Gastroesophageal sphincter (tissue), 2 donors: ENCODE measurements around the gene ZNF516.

ENCODE experiments used
- EP300 ChIP-seq: sonication (generic); formaldehyde crosslinking; IDR thresholded peaks from one replicate; pipeline ENCODE4 v1.6.1; 2017; ENCODE audit warnings: antibody characterized with exemption, mild to moderate bottlenecking
- POLR2AphosphoS5 ChIP-seq: sonication (generic); formaldehyde crosslinking; IDR thresholded peaks from one replicate; pipeline ENCODE4 v1.6.1; 2017; ENCODE audit warnings: antibody characterized with exemption

DNA sequence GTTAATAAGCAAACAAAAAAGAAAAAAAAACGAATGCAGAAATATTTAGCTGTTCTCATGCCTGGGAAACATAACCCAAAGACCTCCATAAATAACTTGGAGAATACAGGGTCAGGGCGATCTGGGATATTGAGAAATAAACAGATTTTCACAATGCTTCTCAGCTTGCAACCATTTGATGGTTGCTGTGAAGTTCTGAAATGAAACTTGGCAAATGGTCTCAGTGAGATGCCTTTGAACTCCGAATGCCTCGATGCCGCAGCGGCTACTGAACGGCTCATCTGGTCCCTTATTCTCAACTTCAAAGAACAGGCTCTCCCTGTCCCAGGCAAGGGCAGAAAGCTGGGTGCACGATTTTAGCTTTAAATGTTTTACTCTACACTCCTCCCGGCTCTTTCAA lies 78.1 kb downstream of the ZNF516 start:
- TF ChIP-seq POLR2AphosphoS5 (peak; percentile 26), EP300 (no peak)
